IPS-18c (cell line): ENCODE data around the gene CAPN6.

Experiments
- H3K4me3 ChIP-seq: 2 replicates; pipeline ENCODE4 v1.7.0; 2013; ENCODE audit warnings: low read depth, mild to moderate bottlenecking, low read length, moderate library complexity; ENCODE audit not compliant: insufficient read depth
- H3K9me3 ChIP-seq: one replicate; pipeline ENCODE4 v1.6.1; 2013; ENCODE audit warnings: mild to moderate bottlenecking, low read length, moderate library complexity; ENCODE audit not compliant: control insufficient read depth, insufficient read depth

CAPN6 gene

DNA sequence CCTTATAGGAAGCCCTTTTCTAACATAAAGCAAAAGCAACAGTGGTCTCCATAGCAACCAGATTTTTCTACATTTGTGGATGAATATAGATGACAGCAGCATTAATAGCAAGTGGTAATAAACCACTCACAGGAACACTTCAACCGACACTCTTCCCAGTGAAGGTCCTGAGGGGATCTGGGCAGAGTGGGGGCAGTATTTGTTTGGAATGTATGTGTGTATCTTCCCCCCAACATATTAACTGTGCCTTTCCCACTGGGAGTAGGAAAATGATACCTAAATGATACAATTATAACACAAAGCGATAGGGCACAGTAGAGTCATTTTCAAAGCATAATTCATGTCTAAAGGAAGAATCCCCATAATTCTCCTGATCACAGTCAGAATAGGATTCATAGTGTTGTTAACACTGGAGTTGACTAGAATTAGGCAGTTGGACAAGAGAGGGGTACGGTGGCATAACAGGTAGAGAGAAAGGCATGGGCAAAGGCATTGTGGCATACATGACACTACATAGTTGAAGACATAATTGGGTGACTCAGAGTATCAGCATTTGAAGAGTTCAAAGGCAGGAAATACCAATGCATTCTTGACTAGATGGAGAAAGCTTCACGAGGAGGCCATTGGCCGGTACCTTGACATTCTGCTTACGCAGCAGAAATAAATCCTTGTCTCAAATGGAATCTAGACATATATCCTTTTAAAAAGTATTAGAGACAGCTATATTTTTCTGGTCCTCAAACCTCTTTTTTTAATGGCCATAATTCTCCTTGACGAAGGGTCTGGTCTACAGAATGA, 15.2 kb downstream of the CAPN6 start:
- no peaks in the 10 kb centered on the region for H3K9me3 ChIP-seq
- no peak overlapping the region for H3K4me3 ChIP-seq

DNA sequence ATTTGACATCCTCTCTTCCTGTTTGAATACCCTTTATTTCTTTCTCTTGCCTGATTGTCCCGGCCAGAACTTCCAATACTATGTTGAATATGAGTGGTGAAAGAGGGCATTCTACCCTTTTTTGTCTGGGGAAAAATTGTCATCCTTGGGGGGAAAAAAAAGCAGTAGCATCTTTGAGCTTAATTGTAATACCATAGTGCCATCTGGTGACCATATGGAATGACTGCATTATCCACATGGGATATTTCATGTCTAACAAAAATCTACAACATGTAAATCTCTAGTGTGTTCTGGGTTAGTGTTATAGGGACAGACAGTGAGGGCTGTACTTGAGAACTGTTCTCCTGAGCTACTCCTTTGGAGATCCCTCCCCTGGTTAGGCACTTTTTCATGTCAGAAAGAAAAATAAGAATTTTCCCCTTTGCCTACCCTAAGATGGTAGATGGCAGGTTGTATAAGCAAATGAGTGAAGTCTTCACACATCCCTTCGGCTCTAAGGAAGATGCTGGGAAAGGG, 26.0 kb downstream of the CAPN6 start:
- H3K9me3 ChIP-seq: no peaks in the 10 kb centered on the region
- no peak overlapping the region for H3K4me3 ChIP-seq

- Histone ChIP-seq H3K9me3 (no peaks in the 10 kb centered on the region), H3K4me3 (no peak overlapping the region)
These were observed 53.9 kb downstream of the CAPN6 start for GRCh38 chrX:111216293-111216801.

DNA sequence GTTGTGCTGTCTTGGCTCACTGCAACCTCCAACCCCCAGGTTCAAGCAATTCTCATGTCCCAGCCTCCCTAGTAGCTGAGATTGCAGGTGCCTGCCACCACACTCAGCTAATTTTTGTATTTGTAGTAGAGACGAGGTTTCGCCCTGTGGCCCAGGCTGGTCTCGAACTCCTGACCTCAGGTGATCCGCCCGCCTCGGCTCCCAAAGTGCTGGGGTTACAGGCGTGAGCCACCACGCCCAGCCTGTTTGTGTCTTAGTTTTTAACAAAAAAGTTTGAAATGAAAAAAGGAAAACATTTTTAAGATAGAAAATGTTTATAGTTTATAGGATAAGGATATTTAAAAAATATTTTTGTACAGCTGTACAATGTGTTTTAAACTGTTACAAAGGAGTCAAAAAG, 62.4 kb downstream of the CAPN6 start:
- Histone ChIP-seq H3K4me3 (no peak overlapping the region), H3K9me3 (no peaks in the 10 kb centered on the region)

GRCh38 chrX:111200327-111200726, 70.0 kb downstream of the CAPN6 start:
- no peak overlapping the region for H3K4me3 ChIP-seq

DNA sequence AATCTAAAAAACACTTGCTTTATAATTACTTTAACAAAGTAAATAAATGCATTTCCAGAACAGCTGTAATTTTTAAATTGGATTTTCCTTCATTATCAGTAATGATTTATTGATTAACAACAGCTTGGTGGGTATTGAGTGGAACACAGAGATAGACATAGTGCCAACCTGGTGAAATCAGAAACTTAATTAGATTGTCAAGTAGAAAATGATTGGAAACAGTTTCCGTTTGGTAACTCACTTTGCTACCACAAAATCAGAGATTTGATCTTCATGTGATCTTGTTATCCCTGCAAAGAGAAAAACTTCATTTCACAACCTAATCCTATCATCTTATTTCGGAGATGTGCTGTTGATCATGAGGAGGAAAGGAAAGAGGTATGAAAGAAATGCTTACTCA, 70.8 kb downstream of the CAPN6 start:
- no peaks in the 10 kb centered on the region for H3K9me3 ChIP-seq
- H3K4me3 ChIP-seq: no peak overlapping the region

More at GRCh38 chrX:111200327-111200726, 70.0 kb downstream of the CAPN6 start:
- H3K9me3 ChIP-seq: no peaks in the 10 kb centered on the region
